Measurements from ENCODE around the gene TET1. TPM values are rescaled to one million over a fixed set of nuclear protein-coding genes. Genes with fewer than 3 reads are reported as not detected.
A peak's percentile ranks its signal among the peaks of the same experiment; 100 is the strongest.

The TET1 gene
- total and polyA plus RNA-seq, 9 of the 15 experiments (the other 6 are each of a cell fraction or from before 2014, with no cell fraction given), result 2.6 to 21.3 (median 11.6) TPM

DNA sequence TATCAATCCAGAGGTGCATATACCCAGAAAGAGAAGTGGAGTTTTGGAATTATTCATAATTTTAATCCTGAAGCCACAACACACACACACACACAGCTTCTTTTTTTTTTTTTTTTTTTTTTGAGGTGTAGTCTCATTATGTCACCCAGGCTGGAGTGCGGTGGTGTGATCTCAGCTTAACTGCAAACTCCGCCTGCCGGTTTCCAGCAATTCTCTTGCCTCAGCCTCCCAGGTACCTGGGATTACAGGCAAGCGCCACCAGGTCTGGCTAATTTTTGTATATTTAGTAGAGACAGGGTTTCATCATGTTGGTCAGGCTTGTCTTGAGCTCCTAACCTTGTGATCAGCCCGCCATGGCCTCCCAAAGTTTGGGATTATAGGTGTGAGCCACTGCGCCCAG, 35.4 kb downstream of the TET1 start (continued):
- TF ChIP-seq, protein P1, sequence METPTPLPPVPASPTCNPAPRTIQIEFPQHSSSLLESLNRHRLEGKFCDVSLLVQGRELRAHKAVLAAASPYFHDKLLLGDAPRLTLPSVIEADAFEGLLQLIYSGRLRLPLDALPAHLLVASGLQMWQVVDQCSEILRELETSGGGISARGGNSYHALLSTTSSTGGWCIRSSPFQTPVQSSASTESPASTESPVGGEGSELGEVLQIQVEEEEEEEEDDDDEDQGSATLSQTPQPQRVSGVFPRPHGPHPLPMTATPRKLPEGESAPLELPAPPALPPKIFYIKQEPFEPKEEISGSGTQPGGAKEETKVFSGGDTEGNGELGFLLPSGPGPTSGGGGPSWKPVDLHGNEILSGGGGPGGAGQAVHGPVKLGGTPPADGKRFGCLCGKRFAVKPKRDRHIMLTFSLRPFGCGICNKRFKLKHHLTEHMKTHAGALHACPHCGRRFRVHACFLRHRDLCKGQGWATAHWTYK (CRISPR knock-in tag; IDR thresholded peaks at IDR 0.05), result no peak
- TF ChIP-seq CCAR2 (IDR thresholded peaks at IDR 0.05; ENCODE audit: low read depth, low read length) (no peak), LEF1 (IDR thresholded peaks at IDR 0.05) (no peak), MEIS2 (IDR thresholded peaks at IDR 0.05; ENCODE audit: partially characterized antibody) (no peak)

DNA sequence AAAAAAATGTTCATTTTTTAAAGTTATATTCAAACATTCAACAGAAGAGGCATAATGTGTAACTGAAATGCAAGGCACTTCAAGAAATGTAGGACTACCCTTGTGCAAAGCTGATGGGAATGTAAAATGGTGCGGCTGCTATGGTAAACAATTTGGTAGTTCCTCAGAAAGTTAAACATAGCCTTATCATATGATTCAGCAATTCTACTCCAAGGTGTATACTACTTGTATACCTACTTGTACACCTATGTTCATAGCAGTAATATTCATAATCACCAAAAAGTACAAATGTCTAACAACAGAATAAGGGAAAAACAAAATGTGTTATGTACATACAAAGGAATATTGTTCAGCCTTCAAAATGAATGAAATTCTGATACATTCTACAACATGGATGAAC, 37.3 kb downstream of the TET1 start:
- DNase-seq (ENCODE audit: extremely low read depth in 1 of 4, low spot score in 3 of 4), result peak in 1 of 4 experiments; percentile 16
- Histone ChIP-seq H3K27me3 (ENCODE audit: control insufficient read depth in 2 of 2, insufficient read depth in 2 of 2, low read length in 2 of 2) (no peaks in the 10 kb centered on the region), H3K4me3 (no peak overlapping the region), H3K4me1 (replicated peaks in 1 of 2; ENCODE audit: control insufficient read depth in 2 of 2, insufficient read depth in 2 of 2, low read length in 2 of 2) (peaks cover 18 to 32% of the 10 kb centered on the region in 2 experiments), H3K27ac (ENCODE audit: extremely low read depth, low read depth, low read length) (peak overlapping the region; percentile 23; the same call in 1 of the 3 replicates), H2AFZ (ENCODE audit: low read depth, low read length) (no peak overlapping the region), H3K36me3 (ENCODE audit: control insufficient read depth, insufficient read depth, low read length) (peaks cover 31% of the 10 kb centered on the region; the same call in 2 of the 3 replicates), H3K9me1 (ENCODE audit: control insufficient read depth, insufficient read depth, low read length) (peaks cover 5% of the 10 kb centered on the region), H3K9ac (ENCODE audit: insufficient read depth in 1 of 2, low read depth in 2 of 2, low read length in 2 of 2) (no peak overlapping the region), H3K4me2 (ENCODE audit: insufficient read depth, low read length) (no peak overlapping the region), H4K20me1 (replicated peaks; ENCODE audit: control insufficient read depth, insufficient read depth, low read length) (0 out of 2 replicates have a peak, but pooled peaks cover 4% of the 10 kb centered on the region), H3K79me2 (ENCODE audit: control insufficient read depth, insufficient read depth, low read length) (peaks cover 36% of the 10 kb centered on the region), H3K9me3 (replicated peaks; ENCODE audit: control insufficient read depth, insufficient read depth, low read depth, low read length) (no peaks in the 10 kb centered on the region)
- FAIRE-seq, result no peak
- WGBS (ENCODE audit: insufficient coverage, low coverage, missing lambda C conversion rate), result 30% methylated on average over 1 of the region's 1 CpG
- ATAC-seq, result no peak
- intact Hi-C loops (cut with micrococcal nuclease) (no loop called here), in situ Hi-C loops (cut with MboI) (no loop called here)
- ChIA-PET POLR2A (interaction anchor here (0.8 to 2.1 kb wide), 4 partner anchors 9 to 194 kb away, joined by 3 to 8 read pairs (median 4); no protein-coding TSS in a partner anchor), CTCF (ENCODE audit: low intra/inter-chr PET ratio) (no interaction called here)
- no TSS peak for BruUV-seq (replicated peaks)
- TF ChIP-seq NFE2 (IDR thresholded peaks at IDR 0.05; ENCODE audit: low read depth) (peak; percentile 82), MAFF (IDR thresholded peaks at IDR 0.05; ENCODE audit: low read length) (peak; percentile 26; the same call in 1 of the 2 replicates), MAFG (tag; conservative IDR thresholded peaks at IDR 0.05) (peak; percentile 70), MAFK (IDR thresholded peaks at IDR 0.05; ENCODE audit: low read length) (peak; percentile 24; the same call in 1 of the 2 replicates), ETV6 (IDR thresholded peaks at IDR 0.05; ENCODE audit: borderline replicate concordance in 1 of 2, low read depth in 2 of 2, low read length in 1 of 2) (no peak), ETV6 (CRISPR knock-in tag; IDR thresholded peaks at IDR 0.05; ENCODE audit: borderline replicate concordance) (no peak), C11orf30 (IDR thresholded peaks at IDR 0.05; ENCODE audit: low read depth) (peak; percentile 87), ZNF316 (IDR thresholded peaks at IDR 0.05) (peak; percentile 90), ZFP36 (IDR thresholded peaks at IDR 0.05; ENCODE audit: low read depth, low read length, partially characterized antibody) (no peak), KDM1A (IDR thresholded peaks at IDR 0.05) (peak in 1 of 2 experiments; percentile 50; a peak in 1 of 4 replicates), EP300 (IDR thresholded peaks at IDR 0.05; ENCODE audit: low read length) (0 out of 2 replicates have a peak, but pooled peaks have one; percentile 0)

All from K562 (cell line).